Prostate gland (tissue), 2 donors: ENCODE measurements around the gene INPP5D.

Source experiments
- CTCF ChIP-seq, 4 experiments: fragments of 200-600 bp in 2 of 4; fragments of 450-650 bp in 2 of 4; sonication (generic) in 2 of 4; IDR thresholded peaks; 1 replicate in 3 of 4; 2 replicates in 1 of 4; pipeline ENCODE4 v1.5.1; 2016 to 2019; ENCODE audit warnings: antibody characterized with exemption in 4 of 4, mild to moderate bottlenecking in 2 of 4, moderate library complexity in 2 of 4
- POLR2AphosphoS5 ChIP-seq: sonication (generic); formaldehyde crosslinking; IDR thresholded peaks from one replicate; pipeline ENCODE4 v1.6.1; 2017; ENCODE audit warnings: antibody characterized with exemption

GRCh38 chr2:233112776-233113452 lies 52.8 kb downstream of the INPP5D start:
- TF ChIP-seq CTCF (IDR thresholded peaks at IDR 0.05): no peak
- TF ChIP-seq POLR2AphosphoS5: no peak
